Natural killer cell (primary cell): ENCODE data around the gene KRTAP10-11. TPM values are rescaled to one million over a fixed set of nuclear protein-coding genes. Genes with fewer than 3 reads are reported as not detected.
"Not testable (repeated sequence)": the region's sequence is repeated elsewhere in the genome, so short reads cannot be mapped to it uniquely, and the experiment has no call there.

Experiments
- ATAC-seq, 3 donors: fragments of 150-1000 bp in 2 of 3; fragments of 200-7000 bp in 1 of 3; cut with Tn5 transposase; 1 replicate in 1 of 3; 2 replicates in 2 of 3; pipeline ENCODE4 v1.10.0; 2021; ENCODE audit warnings: mild to moderate bottlenecking in 2 of 3, moderate library complexity in 2 of 3
- DNase-seq, 2 donors: peaks; one replicate each; pipeline versions ENCODE4 v3.0.0 to v3.0.0-alpha.2; 2013 to 2021; ENCODE audit warnings: mixed read lengths in 1 of 2
- H3K27ac ChIP-seq: one replicate; pipeline ENCODE4 v1.5.1; 2013; ENCODE audit warnings: mild to moderate bottlenecking, low read length
- H3K27me3 ChIP-seq: one replicate; pipeline ENCODE4 v1.6.1; 2013; ENCODE audit warnings: low read length; ENCODE audit not compliant: control insufficient read depth, insufficient read depth
- H3K36me3 ChIP-seq: one replicate; pipeline ENCODE4 v1.6.1; 2013; ENCODE audit warnings: low read length; ENCODE audit not compliant: control insufficient read depth, insufficient read depth
- H3K4me1 ChIP-seq: one replicate; pipeline ENCODE4 v1.6.1; 2013; ENCODE audit warnings: low read length; ENCODE audit not compliant: control insufficient read depth, insufficient read depth
- H3K4me3 ChIP-seq: one replicate; pipeline ENCODE4 v1.5.1; 2013; ENCODE audit warnings: low read length
- H3K9me3 ChIP-seq: one replicate; pipeline ENCODE4 v1.6.1; 2013; ENCODE audit warnings: low read length; ENCODE audit not compliant: control insufficient read depth, insufficient read depth
- H3K27ac Mint-ChIP-seq, 2 donors: one replicate each; pipeline ENCODE4 v1.8.0; 2022; ENCODE audit warnings: mild to moderate bottlenecking in 2 of 2, mixed read lengths in 2 of 2, moderate library complexity in 1 of 2
- H3K27me3 Mint-ChIP-seq, 2 donors: one replicate each; pipeline ENCODE4 v1.8.0; 2022; ENCODE audit warnings: low read depth in 2 of 2, mixed read lengths in 2 of 2
- H3K36me3 Mint-ChIP-seq: one replicate; pipeline ENCODE4 v1.8.0; 2022; ENCODE audit warnings: mixed read lengths
- H3K4me1 Mint-ChIP-seq, 2 donors: one replicate each; pipeline ENCODE4 v1.8.0; 2022; ENCODE audit warnings: mixed read lengths in 2 of 2
- H3K4me3 Mint-ChIP-seq: one replicate; pipeline ENCODE4 v1.8.0; 2022; ENCODE audit warnings: mild to moderate bottlenecking, moderate library complexity, mixed read lengths
- H3K9me3 Mint-ChIP-seq, 2 donors: one replicate each; pipeline ENCODE4 v1.8.0; 2022; ENCODE audit warnings: mixed read lengths in 2 of 2
- WGBS: methylation state at CpG from one replicate; pipeline ENCODE4 v1.1.7; 2013; ENCODE audit warnings: missing lambda C conversion rate; ENCODE audit not compliant: insufficient coverage; 5-methylcytosine and 5-hydroxymethylcytosine counted together
- intact Hi-C: fragments of 100-400 bp; cut with micrococcal nuclease; formaldehyde crosslinking; loops from one replicate; pipeline ENCODE4 v1.14.2; 2022
- total RNA-seq, 4 donors: library from RNA; stranded (reverse); fragments of 120-200 nt in 1 of 4; gene quantifications; one replicate each; pipeline versions ENCODE4 v1.2.3 to v1.2.4, GENCODE V29; 2013 to 2022
- TF ChIP-seq, protein P1 (sequence below): fragments of 200-600 bp; IDR thresholded peaks from one replicate; pipeline ENCODE4 v1.8.0; 2022; ENCODE audit warnings: antibody characterized with exemption

The KRTAP10-11 gene
- total RNA-seq, 3 donors from 2014 or later (not counting 1 experiment from before 2014, with no cell fraction given): not detected

DNA sequence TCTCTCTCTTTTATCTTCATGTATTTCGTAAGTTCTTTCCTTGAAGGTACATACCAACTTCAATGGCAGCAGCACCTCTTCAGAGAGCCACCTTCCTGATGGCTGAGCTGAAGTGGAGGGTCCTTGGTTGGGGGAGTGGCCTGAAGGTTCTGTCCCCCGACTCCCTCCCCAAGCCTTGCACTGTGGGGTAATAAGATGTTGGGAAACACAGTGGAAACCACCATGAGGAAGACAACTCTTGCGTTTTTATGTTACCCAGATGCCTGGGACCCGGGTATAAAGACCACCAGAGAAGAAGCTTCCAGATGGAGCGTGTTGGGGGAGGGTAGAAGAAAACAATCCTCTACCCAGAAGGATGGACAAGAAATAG is 12.3 kb downstream of the KRTAP10-11 start:
- Histone ChIP-seq H3K27ac (peak overlapping the region; percentile 81), H3K4me1 (peaks cover 57% of the 10 kb centered on the region), H3K27me3 (no peaks in the 10 kb centered on the region), H3K9me3 (peaks cover 13% of the 10 kb centered on the region), H3K4me3 (no peak overlapping the region), H3K36me3 (no peaks in the 10 kb centered on the region)
- DNase-seq (no peak), ATAC-seq (no peak)
- H3K4me3 Mint-ChIP-seq: peak overlapping the region; percentile 74
- peaks cover 55 to 56% of the 10 kb centered on the region in 2 donors for H3K4me1 Mint-ChIP-seq
- H3K27me3 Mint-ChIP-seq: peaks cover 5 to 7% of the 10 kb centered on the region in 2 donors
- peaks cover 2 to 12% of the 10 kb centered on the region in 2 donors for H3K9me3 Mint-ChIP-seq
- intact Hi-C loops: loop anchor here (2.0 kb wide), 1 partner anchor 32 kb away; the partner anchor contains the start of gene KRTAP10-9
- H3K36me3 Mint-ChIP-seq: peaks cover 18% of the 10 kb centered on the region
- WGBS: 62% methylated on average over 4 of the region's 5 CpGs
- TF ChIP-seq, protein P1, sequence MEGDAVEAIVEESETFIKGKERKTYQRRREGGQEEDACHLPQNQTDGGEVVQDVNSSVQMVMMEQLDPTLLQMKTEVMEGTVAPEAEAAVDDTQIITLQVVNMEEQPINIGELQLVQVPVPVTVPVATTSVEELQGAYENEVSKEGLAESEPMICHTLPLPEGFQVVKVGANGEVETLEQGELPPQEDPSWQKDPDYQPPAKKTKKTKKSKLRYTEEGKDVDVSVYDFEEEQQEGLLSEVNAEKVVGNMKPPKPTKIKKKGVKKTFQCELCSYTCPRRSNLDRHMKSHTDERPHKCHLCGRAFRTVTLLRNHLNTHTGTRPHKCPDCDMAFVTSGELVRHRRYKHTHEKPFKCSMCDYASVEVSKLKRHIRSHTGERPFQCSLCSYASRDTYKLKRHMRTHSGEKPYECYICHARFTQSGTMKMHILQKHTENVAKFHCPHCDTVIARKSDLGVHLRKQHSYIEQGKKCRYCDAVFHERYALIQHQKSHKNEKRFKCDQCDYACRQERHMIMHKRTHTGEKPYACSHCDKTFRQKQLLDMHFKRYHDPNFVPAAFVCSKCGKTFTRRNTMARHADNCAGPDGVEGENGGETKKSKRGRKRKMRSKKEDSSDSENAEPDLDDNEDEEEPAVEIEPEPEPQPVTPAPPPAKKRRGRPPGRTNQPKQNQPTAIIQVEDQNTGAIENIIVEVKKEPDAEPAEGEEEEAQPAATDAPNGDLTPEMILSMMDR: no peak
- H3K27ac Mint-ChIP-seq: peak overlapping the region; percentile 89 to 94

GRCh38 chr21:44658913-44659595 is 12.8 kb downstream of the KRTAP10-11 start:
- ATAC-seq (peak in 1 of 3 donors; percentile 30), DNase-seq (peak in 1 of 2 donors; percentile 66)
- Mint-ChIP-seq H3K4me1 (peaks cover 50 to 51% of the 10 kb centered on the region in 2 donors), H3K9me3 (peaks cover 2 to 12% of the 10 kb centered on the region in 2 donors), H3K4me3 (peak overlapping the region; percentile 74), H3K36me3 (peaks cover 18% of the 10 kb centered on the region), H3K27ac (peak overlapping the region; percentile 89 to 94), H3K27me3 (peaks cover 5 to 7% of the 10 kb centered on the region in 2 donors)
- no peaks in the 10 kb centered on the region for H3K27me3 ChIP-seq
- intact Hi-C loops: loop anchor here (2.0 kb wide), 1 partner anchor 32 kb away; the partner anchor contains the start of gene KRTAP10-9
- WGBS: 36% methylated on average over 10 of the region's 11 CpGs
- peak overlapping the region; percentile 81 for H3K27ac ChIP-seq
- H3K36me3 ChIP-seq: no peaks in the 10 kb centered on the region
- H3K4me1 ChIP-seq: peaks cover 52% of the 10 kb centered on the region
- H3K9me3 ChIP-seq: peaks cover 13% of the 10 kb centered on the region
- no peak overlapping the region for H3K4me3 ChIP-seq
- TF ChIP-seq, protein P1: no peak

GRCh38 chr21:44661567-44661966 is 15.4 kb downstream of the KRTAP10-11 start:
- peak overlapping the region in 1 of 2 donors; percentile 63 for H3K27ac Mint-ChIP-seq

GRCh38 chr21:44664691-44665090 is 18.5 kb downstream of the KRTAP10-11 start:
- 88% methylated on average over 5 of the region's 5 CpGs for WGBS
- H3K4me3 ChIP-seq: no peak overlapping the region
- H3K27ac ChIP-seq: no peak overlapping the region
- Mint-ChIP-seq H3K36me3 (no peaks in the 10 kb centered on the region), H3K4me3 (no peak overlapping the region), H3K4me1 (peaks cover 4 to 8% of the 10 kb centered on the region in 2 donors), H3K27ac (no peak overlapping the region), H3K27me3 (peaks cover 16 to 30% of the 10 kb centered on the region in 2 donors), H3K9me3 (peaks cover 0 to 2% of the 10 kb centered on the region in 2 donors)
- ATAC-seq: no peak
- DNase-seq: no peak
- intact Hi-C loops: no loop called here
- no peaks in the 10 kb centered on the region for H3K9me3 ChIP-seq
- TF ChIP-seq, protein P1: no peak
- peaks cover under 1% of the 10 kb centered on the region for H3K4me1 ChIP-seq
- H3K27me3 ChIP-seq: no peaks in the 10 kb centered on the region
- H3K36me3 ChIP-seq: no peaks in the 10 kb centered on the region

More at GRCh38 chr21:44661567-44661966, 15.4 kb downstream of the KRTAP10-11 start:
- DNase-seq, ATAC-seq, H3K27me3 Mint-ChIP-seq, H3K4me3 Mint-ChIP-seq, H3K27me3 ChIP-seq, H3K9me3 ChIP-seq, H3K9me3 Mint-ChIP-seq, intact Hi-C loops, H3K36me3 ChIP-seq, H3K27ac ChIP-seq, H3K4me3 ChIP-seq: not testable (repeated sequence)
- 85% methylated on average over 6 of the region's 7 CpGs for WGBS
- Mint-ChIP-seq H3K4me1 (peaks cover 35 to 40% of the 10 kb centered on the region in 2 donors), H3K36me3 (peaks cover 10% of the 10 kb centered on the region)
- H3K4me1 ChIP-seq: peaks cover 30% of the 10 kb centered on the region
